HepG2 (cell line): Measurements from ENCODE around the gene MKX. TPM values are rescaled to one million over a fixed set of nuclear protein-coding genes. Genes with fewer than 3 reads are reported as not detected.

Source experiments
- ATAC-seq: fragments of 200-7000 bp; cut with Tn5 transposase; 3 replicates; pipeline ENCODE4 v1.9.1; 2020; ENCODE audit warnings: mild to moderate bottlenecking, moderate library complexity
- BruUV-seq: library from RNA; stranded (reverse); fragments of 400-500 nt; replicated peaks from 2 replicates; lab custom pipeline; 2021; lab: Mats Ljungman, UMichigan
- CTCF ChIA-PET: fragments of 300-600 bp; formaldehyde crosslinking; extraction: SDS; loops from one replicate; lab custom pipeline; 2021; ENCODE audit warnings: low total read pairs, inconsistent platforms, low intra/inter-chr PET ratio; lab: Yijun Ruan, JAX
- POLR2A ChIA-PET: fragments of 350-600 bp; sonication (Branson Sonifier 250); formaldehyde crosslinking; loops from one replicate; lab custom pipeline; 2020; ENCODE audit warnings: antibody characterized with exemption, inconsistent platforms; lab: Yijun Ruan, JAX
- DNase-seq: peaks from one replicate; pipeline ENCODE4 v3.0.0-alpha.2; 2015; ENCODE audit warnings: low spot score
- FAIRE-seq: peaks from 3 replicates; lab custom pipeline; 2011; peaks lifted over from hg19 to GRCh38; lab: Jason Lieb, UNC
- H2AFZ ChIP-seq: one replicate; pipeline ENCODE4 v1.6.1; 2011; ENCODE audit warnings: low read length, inconsistent platforms
- H3K27ac ChIP-seq: fragments of 300-600 bp; 3 replicates; pipeline ENCODE4 v1.8.0; 2011; ENCODE audit warnings: mixed run types, mild to moderate bottlenecking, mixed read lengths, low read length, inconsistent platforms; ENCODE audit not compliant: insufficient read depth; ENCODE audit errors: extremely low read length
- H3K27me3 ChIP-seq, 2 experiments: fragments of 200-600 bp in 1 of 2; 2 replicates in 1 of 2; 3 replicates in 1 of 2; pipeline versions ENCODE4 v1.6.0 to v1.8.0; 2011; ENCODE audit warnings: low read length in 2 of 2, mild to moderate bottlenecking in 2 of 2, moderate library complexity in 2 of 2, inconsistent platforms in 1 of 2; ENCODE audit not compliant: insufficient read depth in 2 of 2, control insufficient read depth in 1 of 2
- H3K36me3 ChIP-seq, 2 experiments: fragments of 200-600 bp in 1 of 2; replicated peaks in 1 of 2; 2 replicates in 1 of 2; 3 replicates in 1 of 2; pipeline versions ENCODE4 v1.5.1 to v1.8.0; 2011; ENCODE audit warnings: low read length in 2 of 2, inconsistent platforms in 1 of 2; ENCODE audit not compliant: insufficient read depth in 2 of 2, control insufficient read depth in 1 of 2
- H3K4me1 ChIP-seq: 2 replicates; pipeline ENCODE4 v1.5.1; 2012; ENCODE audit warnings: low read length, inconsistent platforms; ENCODE audit not compliant: insufficient read depth
- H3K4me2 ChIP-seq: 2 replicates; pipeline ENCODE4 v1.6.0; 2011; ENCODE audit warnings: low read depth, low read length, inconsistent platforms
- H3K4me3 ChIP-seq, 3 experiments: fragments of 200-600 bp in 1 of 3; sonication (generic), shearing (Covaris generic) in 1 of 3; replicated peaks in 1 of 3; 2 replicates each; pipeline ENCODE4 v1.5.1; 2011 to 2016; ENCODE audit warnings: low read length in 3 of 3, inconsistent platforms in 2 of 3, low read depth in 2 of 3, mild to moderate bottlenecking in 2 of 3, control low read depth in 1 of 3, mixed read lengths in 1 of 3; ENCODE audit not compliant: insufficient read depth in 1 of 3
- H3K79me2 ChIP-seq: one replicate; pipeline ENCODE4 v1.6.1; 2011; ENCODE audit warnings: low read length, inconsistent platforms; ENCODE audit not compliant: insufficient read depth
- H3K9ac ChIP-seq: 2 replicates; pipeline ENCODE4 v1.6.0; 2011; ENCODE audit warnings: mild to moderate bottlenecking, low read depth, low read length, inconsistent platforms; ENCODE audit not compliant: insufficient read depth
- H3K9me3 ChIP-seq: 2 replicates; pipeline ENCODE4 v1.5.1; 2012; ENCODE audit warnings: mild to moderate bottlenecking, low read length
- H4K20me1 ChIP-seq: 2 replicates; pipeline ENCODE4 v1.6.0; 2011; ENCODE audit warnings: inconsistent platforms, mild to moderate bottlenecking, low read length, moderate library complexity; ENCODE audit not compliant: insufficient read depth
- ISX ChIP-seq: sonication (generic); formaldehyde crosslinking; conservative IDR thresholded peaks from 2 replicates; pipeline ENCODE4 v1.5.0; 2020; ENCODE audit warnings: missing genetic modification reagents
- KLF6 ChIP-seq: IDR thresholded peaks from 2 replicates; pipeline ENCODE4 v1.8.0; 2016; ENCODE audit warnings: missing biosample characterization, missing genetic modification reagents
- MTF1 ChIP-seq: sonication (generic); formaldehyde crosslinking; IDR thresholded peaks from 2 replicates; pipeline ENCODE4 v1.5.0; 2020; ENCODE audit warnings: missing genetic modification reagents
- PCBP2 ChIP-seq: fragments of 200-400 bp; formaldehyde crosslinking; optimal IDR thresholded peaks from 2 replicates; pipeline ENCODE3; 2018; ENCODE audit warnings: low read length, low read depth; ENCODE audit not compliant: poor library complexity, severe bottlenecking
- ZFP1 ChIP-seq: IDR thresholded peaks from 2 replicates; pipeline ENCODE4 v1.6.1; 2016
- ZNF180 ChIP-seq: sonication (generic); formaldehyde crosslinking; IDR thresholded peaks from 2 replicates; pipeline ENCODE4 v1.4.0; 2020; ENCODE audit warnings: low read depth, missing genetic modification reagents, borderline replicate concordance
- ZNF83 ChIP-seq: sonication (generic); formaldehyde crosslinking; IDR thresholded peaks from 2 replicates; pipeline ENCODE4 v1.4.0; 2020; ENCODE audit warnings: missing genetic modification reagents, mild to moderate bottlenecking, borderline replicate concordance
- WGBS: methylation state at CpG from one replicate; pipeline ENCODE4 v1.1.6; 2017; ENCODE audit warnings: low lambda C conversion rate; 5-methylcytosine and 5-hydroxymethylcytosine counted together
- in situ Hi-C: cut with HindIII; loops from 2 replicates; pipeline ENCODE4 v1.10.0; 2017; ENCODE audit warnings: low pct_unique_long_range_greater_than_20kb; ENCODE audit not compliant: extremely low pct_ligation_motif_present
- intact Hi-C: fragments of 100-400 bp; cut with micrococcal nuclease; formaldehyde crosslinking; loops from one replicate; pipeline ENCODE4 v1.10.0; 2022; ENCODE audit not compliant: unreplicated experiment
- polyA plus RNA-seq, 8 experiments: library from polyadenylated mRNA; depleted of rRNA in 3 of 8; stranded (reverse) in 7 of 8; unstranded in 1 of 8; fragments of >200 nt; fragmentation: Illumina TruSeq in 4 of 8; extraction: Trizol in 4 of 8; gene quantifications; 2 replicates each; pipeline versions ENCODE4 v1.2.1 to v1.2.3, GENCODE V29; 2011 to 2016; ENCODE audit warnings: low read depth in 4 of 8, missing spikeins in 1 of 8, mixed read lengths in 1 of 8; ENCODE audit not compliant: insufficient read depth in 1 of 8
- total RNA-seq, 5 experiments: library from RNA; depleted of rRNA; stranded (reverse); fragments of >200 nt; fragmentation: Illumina TruSeq; extraction: Trizol; gene quantifications; 2 replicates each; pipeline ENCODE4 v1.2.3, GENCODE V29; 2016; ENCODE audit warnings: low read depth in 1 of 5
- TF ChIP-seq, protein P1 (sequence below): sonication (generic); formaldehyde crosslinking; IDR thresholded peaks from 2 replicates; pipeline ENCODE4 v1.4.0; 2020; ENCODE audit warnings: mild to moderate bottlenecking, missing genetic modification reagents

MKX gene
- total and polyA plus RNA-seq, 2 of the 13 experiments (the other 11 are each of a cell fraction or from before 2014, with no cell fraction given): not detected

DNA sequence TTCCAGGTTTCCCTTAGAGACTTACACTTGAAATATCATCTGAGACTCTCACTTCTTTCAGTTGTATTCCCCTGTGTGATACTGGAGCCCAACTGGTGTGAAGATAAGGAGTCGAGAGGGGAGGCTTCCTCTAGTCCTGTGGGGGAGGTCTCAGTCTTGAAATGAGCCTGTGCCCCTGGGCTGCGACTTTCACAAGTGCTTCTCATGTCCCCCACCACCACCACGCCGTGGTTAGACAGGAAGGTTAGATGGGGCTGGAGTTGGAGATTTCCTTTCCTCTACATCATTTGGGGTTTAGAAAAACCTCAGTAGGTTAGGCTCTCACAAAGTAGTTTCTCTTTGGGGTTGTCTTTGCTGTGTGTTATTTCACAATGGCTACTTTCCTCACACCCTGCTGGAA, 25.6 kb upstream of the MKX start (continued):
- no peak for TF ChIP-seq ZNF180 (CRISPR knock-in tag)
- TF ChIP-seq KLF6 (CRISPR knock-in tag): no peak
- no peak for TF ChIP-seq ISX (CRISPR knock-in tag)
- no peak for TF ChIP-seq MTF1 (CRISPR knock-in tag)

DNA sequence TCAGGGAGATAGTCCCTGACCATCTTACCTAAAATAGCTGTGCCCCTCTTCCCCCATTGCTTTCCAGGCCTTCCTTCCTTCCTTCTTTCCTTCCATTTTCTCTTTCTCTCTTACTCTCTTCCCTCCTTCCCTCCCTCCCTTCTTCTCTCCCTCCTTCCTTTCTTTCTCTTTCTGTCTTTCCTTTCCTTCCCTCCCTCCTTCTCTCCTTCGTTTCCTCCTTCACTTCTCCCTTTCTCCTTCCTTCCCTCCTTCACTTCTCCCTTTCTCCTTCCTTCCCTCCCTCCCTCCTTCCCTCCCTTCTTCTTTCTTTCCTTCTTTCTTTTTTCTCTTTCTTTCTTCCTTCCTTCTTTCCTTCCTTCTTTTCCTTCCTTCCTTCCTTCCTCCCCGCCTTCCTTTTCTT, 24.6 kb upstream of the MKX start:
- ATAC-seq (no peak), DNase-seq (no peak), FAIRE-seq (no peak)
- H3K36me3 ChIP-seq: no peaks in the 10 kb centered on the region
- 2% methylated on average over 2 of the region's 2 CpGs for WGBS
- no peak overlapping the region for H3K4me3 ChIP-seq
- no peak overlapping the region for H3K27ac ChIP-seq
- H3K4me1 ChIP-seq: no peaks in the 10 kb centered on the region
- POLR2A ChIA-PET: no interaction called here
- CTCF ChIA-PET: no interaction called here
- H3K4me2 ChIP-seq: no peak overlapping the region
- peaks cover 1 to 3% of the 10 kb centered on the region in 2 experiments; a peak in 3 of 5 replicates for H3K27me3 ChIP-seq
- intact Hi-C loops: no loop called here
- no TSS peak for BruUV-seq
- H4K20me1 ChIP-seq: no peaks in the 10 kb centered on the region
- in situ Hi-C loops: no loop called here
- H3K79me2 ChIP-seq: no peaks in the 10 kb centered on the region
- no peak overlapping the region for H3K9ac ChIP-seq
- H3K9me3 ChIP-seq: no peaks in the 10 kb centered on the region
- no peak for TF ChIP-seq ZFP1 (CRISPR knock-in tag)
- TF ChIP-seq, protein P1, sequence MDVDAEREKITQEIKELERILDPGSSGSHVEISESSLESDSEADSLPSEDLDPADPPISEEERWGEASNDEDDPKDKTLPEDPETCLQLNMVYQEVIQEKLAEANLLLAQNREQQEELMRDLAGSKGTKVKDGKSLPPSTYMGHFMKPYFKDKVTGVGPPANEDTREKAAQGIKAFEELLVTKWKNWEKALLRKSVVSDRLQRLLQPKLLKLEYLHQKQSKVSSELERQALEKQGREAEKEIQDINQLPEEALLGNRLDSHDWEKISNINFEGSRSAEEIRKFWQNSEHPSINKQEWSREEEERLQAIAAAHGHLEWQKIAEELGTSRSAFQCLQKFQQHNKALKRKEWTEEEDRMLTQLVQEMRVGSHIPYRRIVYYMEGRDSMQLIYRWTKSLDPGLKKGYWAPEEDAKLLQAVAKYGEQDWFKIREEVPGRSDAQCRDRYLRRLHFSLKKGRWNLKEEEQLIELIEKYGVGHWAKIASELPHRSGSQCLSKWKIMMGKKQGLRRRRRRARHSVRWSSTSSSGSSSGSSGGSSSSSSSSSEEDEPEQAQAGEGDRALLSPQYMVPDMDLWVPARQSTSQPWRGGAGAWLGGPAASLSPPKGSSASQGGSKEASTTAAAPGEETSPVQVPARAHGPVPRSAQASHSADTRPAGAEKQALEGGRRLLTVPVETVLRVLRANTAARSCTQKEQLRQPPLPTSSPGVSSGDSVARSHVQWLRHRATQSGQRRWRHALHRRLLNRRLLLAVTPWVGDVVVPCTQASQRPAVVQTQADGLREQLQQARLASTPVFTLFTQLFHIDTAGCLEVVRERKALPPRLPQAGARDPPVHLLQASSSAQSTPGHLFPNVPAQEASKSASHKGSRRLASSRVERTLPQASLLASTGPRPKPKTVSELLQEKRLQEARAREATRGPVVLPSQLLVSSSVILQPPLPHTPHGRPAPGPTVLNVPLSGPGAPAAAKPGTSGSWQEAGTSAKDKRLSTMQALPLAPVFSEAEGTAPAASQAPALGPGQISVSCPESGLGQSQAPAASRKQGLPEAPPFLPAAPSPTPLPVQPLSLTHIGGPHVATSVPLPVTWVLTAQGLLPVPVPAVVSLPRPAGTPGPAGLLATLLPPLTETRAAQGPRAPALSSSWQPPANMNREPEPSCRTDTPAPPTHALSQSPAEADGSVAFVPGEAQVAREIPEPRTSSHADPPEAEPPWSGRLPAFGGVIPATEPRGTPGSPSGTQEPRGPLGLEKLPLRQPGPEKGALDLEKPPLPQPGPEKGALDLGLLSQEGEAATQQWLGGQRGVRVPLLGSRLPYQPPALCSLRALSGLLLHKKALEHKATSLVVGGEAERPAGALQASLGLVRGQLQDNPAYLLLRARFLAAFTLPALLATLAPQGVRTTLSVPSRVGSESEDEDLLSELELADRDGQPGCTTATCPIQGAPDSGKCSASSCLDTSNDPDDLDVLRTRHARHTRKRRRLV (CRISPR knock-in tag): no peak
- peak; percentile 57 for TF ChIP-seq PCBP2
- no peak for TF ChIP-seq ZNF83 (CRISPR knock-in tag)
- TF ChIP-seq, all 625 proteins: peak for 1
- no peak overlapping the region for H2AFZ ChIP-seq
